ENCODE results near the gene JPH2.
"Not testable (repeated sequence)": the region's sequence is repeated elsewhere in the genome, so short reads cannot be mapped to it uniquely, and the experiment has no call there.

Gene JPH2

GRCh38 chr20:44187054-44187771 is at the start of gene JPH2:
TSS of gene JPH2 (minus strand) at chr20:44187188. CDS start at chr20:44186705, 483 bp downstream.
- DNase-seq (ENCODE audit: low read depth in 1 of 2, low spot score in 1 of 2): no peak

GRCh38 chr20:44235702-44236101 is 48.7 kb upstream of the JPH2 start:
- no peak for DNase-seq (ENCODE audit: low read depth in 1 of 2, low spot score in 1 of 2)

- no peak for DNase-seq (ENCODE audit: low read depth in 1 of 2, low spot score in 1 of 2)
Measured at GRCh38 chr20:44234566-44235317, 47.8 kb upstream of the JPH2 start.

- no peak for DNase-seq (ENCODE audit: low read depth in 1 of 2, low spot score in 1 of 2)
Measured at GRCh38 chr20:44233436-44234016, 46.5 kb upstream of the JPH2 start.

GRCh38 chr20:44232469-44232856 is 45.5 kb upstream of the JPH2 start:
- not testable (repeated sequence) for DNase-seq (ENCODE audit: low read depth in 1 of 2, low spot score in 1 of 2)

GRCh38 chr20:44231713-44232468 is 44.9 kb upstream of the JPH2 start:
- no peak for DNase-seq (ENCODE audit: low read depth in 1 of 2, low spot score in 1 of 2)

GRCh38 chr20:44231193-44231592 is 44.2 kb upstream of the JPH2 start:
- no peak for DNase-seq (ENCODE audit: low read depth in 1 of 2, low spot score in 1 of 2)

GRCh38 chr20:44228465-44229258 is 41.7 kb upstream of the JPH2 start:
- DNase-seq (ENCODE audit: low read depth in 1 of 2, low spot score in 1 of 2): no peak

GRCh38 chr20:44224637-44225036 is 37.6 kb upstream of the JPH2 start:
- no peak for DNase-seq (ENCODE audit: low read depth in 1 of 2, low spot score in 1 of 2)

GRCh38 chr20:44223721-44224120 is 36.7 kb upstream of the JPH2 start:
- DNase-seq (ENCODE audit: low read depth in 1 of 2, low spot score in 1 of 2): no peak

- no peak for DNase-seq (ENCODE audit: low read depth in 1 of 2, low spot score in 1 of 2)
Measured at GRCh38 chr20:44222633-44223368, 35.8 kb upstream of the JPH2 start.

GRCh38 chr20:44222027-44222426 is 35.0 kb upstream of the JPH2 start:
- no peak for DNase-seq (ENCODE audit: low read depth in 1 of 2, low spot score in 1 of 2)

- no peak for DNase-seq (ENCODE audit: low read depth in 1 of 2, low spot score in 1 of 2)
Measured at GRCh38 chr20:44221368-44221954, 34.5 kb upstream of the JPH2 start.

GRCh38 chr20:44219791-44220190 is 32.8 kb upstream of the JPH2 start:
- DNase-seq (ENCODE audit: low read depth in 1 of 2, low spot score in 1 of 2): no peak

- no peak for DNase-seq (ENCODE audit: low read depth in 1 of 2, low spot score in 1 of 2)
Measured at GRCh38 chr20:44219170-44219730, 32.3 kb upstream of the JPH2 start.

GRCh38 chr20:44218446-44218845 is 31.5 kb upstream of the JPH2 start:
- no peak for DNase-seq (ENCODE audit: low read depth in 1 of 2, low spot score in 1 of 2)

- peak; percentile 31 to 36 for DNase-seq (ENCODE audit: low read depth in 1 of 2, low spot score in 1 of 2)
Measured at GRCh38 chr20:44217342-44218092, 30.5 kb upstream of the JPH2 start.

- DNase-seq (ENCODE audit: low read depth in 1 of 2, low spot score in 1 of 2): peak; percentile 51 to 60
Measured at GRCh38 chr20:44215125-44215524, 28.1 kb upstream of the JPH2 start.

- no peak for DNase-seq (ENCODE audit: low read depth in 1 of 2, low spot score in 1 of 2)
Measured at GRCh38 chr20:44212792-44213191, 25.8 kb upstream of the JPH2 start.

Measured in stimulated activated CD4-positive, alpha-beta T cell treated with anti-CD3 and anti-CD28 coated beads, Interleukin-15, amount 100 ng/mL, for 1 hour (primary cell).